Activated CD8-positive, alpha-beta memory T cell treated with anti-CD3 and anti-CD28 coated beads, Interleukin-2, amount 10 ng/mL, durations not matched to agents 7 days and 5 days (primary cell): Measurements from ENCODE around the gene RASGRP2. TPM values are rescaled to one million over a fixed set of nuclear protein-coding genes. Genes with fewer than 3 reads are reported as not detected.

Experiments
- ATAC-seq: fragments of 150-1000 bp; cut with Tn5 transposase; one replicate; pipeline ENCODE4 v1.10.0; 2021; ENCODE audit warnings: moderate library complexity
- CTCF ChIA-PET: fragments of 350-600 bp; sonication (Branson Sonifier 250); formaldehyde crosslinking; loops from one replicate; lab custom pipeline; 2021; ENCODE audit warnings: antibody characterized with exemption; lab: Charles Lee
- DNase-seq: peaks from one replicate; pipeline ENCODE4 v3.0.0-alpha.2; 2020
- H3K27ac Mint-ChIP-seq: one replicate; pipeline ENCODE4 v1.8.0; 2021; ENCODE audit warnings: mild to moderate bottlenecking, mixed read lengths
- H3K27me3 Mint-ChIP-seq: one replicate; pipeline ENCODE4 v1.8.0; 2021; ENCODE audit warnings: mixed read lengths
- H3K36me3 Mint-ChIP-seq: one replicate; pipeline ENCODE4 v1.8.0; 2021; ENCODE audit warnings: mild to moderate bottlenecking, mixed read lengths
- H3K4me1 Mint-ChIP-seq: one replicate; pipeline ENCODE4 v1.8.0; 2021; ENCODE audit warnings: mixed read lengths
- H3K4me3 Mint-ChIP-seq: one replicate; pipeline ENCODE4 v1.8.0; 2021; ENCODE audit warnings: mild to moderate bottlenecking, moderate library complexity, mixed read lengths
- H3K9me3 Mint-ChIP-seq: one replicate; pipeline ENCODE4 v1.8.0; 2022; ENCODE audit warnings: low read depth, mixed read lengths
- total RNA-seq, 2 experiments: library from RNA; stranded (reverse); gene quantifications; one replicate each; pipeline ENCODE4 v1.2.3, GENCODE V29; 2021

Gene RASGRP2
- total RNA-seq, 2 experiments from 2014 or later: 77.3 to 123 TPM

- DNase-seq (no peak), ATAC-seq (no peak)
- CTCF ChIA-PET: interaction anchor here (1.0 to 14.7 kb wide), 10 partner anchors 8 to 19 kb away, joined by 3 to 294 read pairs (median 4); partner anchors contain the start of genes RASGRP2 and SF1
- Mint-ChIP-seq H3K27ac (peak within 1 kb of the TSS; percentile 87), H3K4me3 (no peak within 1 kb of the TSS), H3K4me1 (peaks cover 52% of the 10 kb centered on the region), H3K9me3 (no peaks in the 10 kb centered on the region), H3K27me3 (no peaks in the 10 kb centered on the region), H3K36me3 (peaks cover 21% of the 10 kb centered on the region)
These were observed 16.1 kb upstream of the RASGRP2 start, which contains the start of gene PYGM for GRCh38 chr11:64759722-64760719. PYGM (minus strand) TSS chr11:64759974; CDS start chr11:64759898, 76 bp downstream.

GRCh38 chr11:64759131-64759721 lies 15.3 kb upstream of the RASGRP2 start:
- Mint-ChIP-seq H3K4me3 (no peak overlapping the region), H3K27ac (no peak overlapping the region), H3K36me3 (peaks cover 13% of the 10 kb centered on the region), H3K27me3 (no peaks in the 10 kb centered on the region), H3K9me3 (no peaks in the 10 kb centered on the region), H3K4me1 (peaks cover 44% of the 10 kb centered on the region)
- DNase-seq: no peak
- ATAC-seq: no peak
- CTCF ChIA-PET: interaction anchor here (1.1 to 14.7 kb wide), 5 partner anchors 9 to 18 kb away, joined by 3 to 294 read pairs (median 10); partner anchors contain the start of gene RASGRP2

GRCh38 chr11:64758330-64759079 lies 14.6 kb upstream of the RASGRP2 start:
- DNase-seq (no peak), ATAC-seq (no peak)
- Mint-ChIP-seq H3K36me3 (peaks cover 11% of the 10 kb centered on the region), H3K9me3 (no peaks in the 10 kb centered on the region), H3K27me3 (no peaks in the 10 kb centered on the region), H3K4me3 (no peak overlapping the region), H3K4me1 (peaks cover 37% of the 10 kb centered on the region), H3K27ac (no peak overlapping the region)
- CTCF ChIA-PET: interaction anchor here (1.1 to 14.7 kb wide), 4 partner anchors 8 to 15 kb away, joined by 3 to 294 read pairs (median 10); partner anchors contain the start of gene RASGRP2

- no peaks in the 10 kb centered on the region for H3K27me3 Mint-ChIP-seq
- CTCF ChIA-PET: interaction anchor here (1.1 to 3.7 kb wide), 4 partner anchors 11 to 20 kb away, joined by 3 to 10 read pairs (median 5); partner anchors contain the start of gene RASGRP2
- H3K36me3 Mint-ChIP-seq: peaks cover 9% of the 10 kb centered on the region
- H3K4me1 Mint-ChIP-seq: peaks cover 29% of the 10 kb centered on the region
- no peak for DNase-seq
- ATAC-seq: no peak
- no peak overlapping the region for H3K4me3 Mint-ChIP-seq
- no peak overlapping the region for H3K27ac Mint-ChIP-seq
- no peaks in the 10 kb centered on the region for H3K9me3 Mint-ChIP-seq
These were observed 13.8 kb upstream of the RASGRP2 start for GRCh38 chr11:64757549-64758329.

GRCh38 chr11:64755681-64756361 lies 11.9 kb upstream of the RASGRP2 start:
- Mint-ChIP-seq H3K9me3 (no peaks in the 10 kb centered on the region), H3K36me3 (peaks cover 3% of the 10 kb centered on the region), H3K4me3 (no peak overlapping the region), H3K4me1 (peaks cover 10% of the 10 kb centered on the region), H3K27ac (no peak overlapping the region), H3K27me3 (no peaks in the 10 kb centered on the region)
- CTCF ChIA-PET: no interaction called here
- DNase-seq: no peak
- no peak for ATAC-seq

GRCh38 chr11:64754919-64755662 lies 11.1 kb upstream of the RASGRP2 start:
- Mint-ChIP-seq H3K4me3 (no peak overlapping the region), H3K27ac (no peak overlapping the region), H3K27me3 (no peaks in the 10 kb centered on the region), H3K9me3 (no peaks in the 10 kb centered on the region), H3K36me3 (peaks cover 5% of the 10 kb centered on the region), H3K4me1 (peaks cover 5% of the 10 kb centered on the region)
- CTCF ChIA-PET: interaction anchor here (1.0 kb wide), 1 partner anchor 9 kb away, joined by 3 read pairs; no protein-coding TSS in a partner anchor
- no peak for ATAC-seq
- DNase-seq: no peak

GRCh38 chr11:64754124-64754918 lies 10.4 kb upstream of the RASGRP2 start:
- Mint-ChIP-seq H3K9me3 (no peaks in the 10 kb centered on the region), H3K4me3 (no peak overlapping the region), H3K27ac (no peak overlapping the region), H3K36me3 (peaks cover 5% of the 10 kb centered on the region), H3K27me3 (no peaks in the 10 kb centered on the region), H3K4me1 (peaks cover 3% of the 10 kb centered on the region)
- no peak for DNase-seq
- CTCF ChIA-PET: interaction anchor here (1.0 kb wide), 1 partner anchor 10 kb away, joined by 3 read pairs; no protein-coding TSS in a partner anchor
- ATAC-seq: no peak

- ATAC-seq (no peak), DNase-seq (no peak)
- CTCF ChIA-PET: interaction anchor here (2.0 to 2.5 kb wide), 2 partner anchors 10 kb away, joined by 8 to 12 read pairs; partner anchors contain the start of gene RASGRP2
- peaks cover 3% of the 10 kb centered on the region for H3K4me1 Mint-ChIP-seq
- peaks cover 5% of the 10 kb centered on the region for H3K36me3 Mint-ChIP-seq
- H3K4me3 Mint-ChIP-seq: no peak overlapping the region
- H3K9me3 Mint-ChIP-seq: no peaks in the 10 kb centered on the region
- no peak overlapping the region for H3K27ac Mint-ChIP-seq
- no peaks in the 10 kb centered on the region for H3K27me3 Mint-ChIP-seq
These were observed 9.6 kb upstream of the RASGRP2 start for GRCh38 chr11:64753380-64754123.

GRCh38 chr11:64753019-64753379 lies 9.1 kb upstream of the RASGRP2 start:
- H3K27ac Mint-ChIP-seq: no peak overlapping the region
- no peaks in the 10 kb centered on the region for H3K9me3 Mint-ChIP-seq
- DNase-seq: no peak
- H3K4me1 Mint-ChIP-seq: peaks cover 5% of the 10 kb centered on the region
- H3K27me3 Mint-ChIP-seq: no peaks in the 10 kb centered on the region
- ATAC-seq: no peak
- H3K4me3 Mint-ChIP-seq: no peak overlapping the region
- CTCF ChIA-PET: interaction anchor here (2.0 to 2.5 kb wide), 2 partner anchors 10 to 11 kb away, joined by 8 to 12 read pairs; partner anchors contain the start of gene RASGRP2
- peaks cover 5% of the 10 kb centered on the region for H3K36me3 Mint-ChIP-seq
